Measurements from ENCODE around the gene TMC4. TPM values are rescaled to one million over a fixed set of nuclear protein-coding genes. Genes with fewer than 3 reads are reported as not detected.
"Not testable (repeated sequence)": the region's sequence is repeated elsewhere in the genome, so short reads cannot be mapped to it uniquely, and the experiment has no call there.

Gene TMC4
- total and polyA plus RNA-seq, 12 donors, result 0.48 to 18.2 (median 1.3) TPM

DNA sequence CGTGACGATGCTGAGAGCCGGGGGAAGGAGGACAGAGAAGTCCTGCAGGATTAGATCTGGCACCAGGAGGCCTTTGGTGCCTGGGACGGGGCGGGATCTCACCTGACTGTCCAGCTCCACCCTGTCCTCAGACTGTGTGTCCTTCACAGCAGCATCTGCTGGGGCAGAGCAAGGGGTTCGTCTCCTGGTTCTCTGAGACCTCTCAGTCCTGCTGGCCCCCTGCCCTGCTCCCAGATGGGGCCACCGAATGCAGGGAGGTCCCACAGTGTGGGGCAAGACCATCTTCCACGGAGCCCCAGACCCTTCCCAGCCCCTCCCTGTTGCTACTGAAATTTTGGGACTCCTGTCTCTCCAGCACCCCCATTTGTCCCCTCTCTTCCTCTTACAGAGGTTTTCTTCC is 45.3 kb upstream of the TMC4 start:
- WGBS, 4 donors, result 72 to 87% (median 81%) methylated on average over 5 to 8 of the region's 8 CpGs

DNA sequence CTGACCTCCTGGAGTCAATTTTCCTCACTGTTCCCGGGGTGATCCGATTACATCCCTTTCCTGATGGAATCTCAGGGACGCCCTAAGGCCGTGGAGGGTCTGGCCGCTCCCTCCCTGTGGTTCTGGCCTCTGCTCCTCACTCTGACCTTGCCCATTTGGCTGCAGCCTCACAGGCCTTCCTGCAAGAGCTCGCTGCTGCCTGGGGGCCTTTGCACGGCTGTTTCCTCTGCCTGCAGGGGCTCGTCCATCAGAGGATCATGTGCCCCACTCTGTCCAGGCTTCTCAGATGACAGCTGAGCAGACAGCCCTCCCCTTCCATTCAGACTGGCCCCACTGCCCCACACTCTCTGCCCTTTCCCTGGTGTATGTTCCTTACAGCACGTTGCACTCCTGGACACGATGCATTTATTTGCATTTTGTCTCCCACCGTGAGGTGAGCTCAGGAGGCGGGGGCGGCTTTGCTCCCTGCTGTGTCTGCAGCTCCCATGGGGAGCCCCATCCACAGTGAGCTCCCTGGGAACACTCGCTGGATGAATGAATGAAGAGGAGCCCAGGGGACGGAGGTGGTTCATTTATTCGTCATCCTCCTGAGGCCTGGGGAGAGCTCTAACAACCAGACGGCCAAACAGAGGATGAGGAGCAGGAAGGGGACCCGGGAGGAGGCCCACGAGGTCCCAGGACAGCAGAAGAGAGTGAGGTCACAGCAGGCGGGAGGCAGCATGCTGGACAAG is 44.7 kb upstream of the TMC4 start:
- H3K9me3 ChIP-seq (replicated peaks in 1 of 3); H3K27ac ChIP-seq; H3K27me3 ChIP-seq; H3K4me1 ChIP-seq (replicated peaks in 1 of 2); intact Hi-C loops (cut with DNase I); H3K36me3 ChIP-seq (replicated peaks in 1 of 2); H3K4me3 ChIP-seq: not testable (repeated sequence)
- 55 to 77% (median 62%) methylated on average over 14 to 16 of the region's 20 CpGs for WGBS, 4 donors
- peak in 2 of 7 donors; percentile 44 to 49 for DNase-seq

More for the DNA sequence above, 45.3 kb upstream of the TMC4 start:
- Histone ChIP-seq H3K36me3 (replicated peaks in 1 of 2) (no peaks in the 10 kb centered on the region), H3K27me3 (no peaks in the 10 kb centered on the region), H3K4me1 (replicated peaks in 1 of 2) (no peaks in the 10 kb centered on the region), H3K27ac (no peak overlapping the region), H3K9me3 (replicated peaks in 1 of 3) (no peaks in the 10 kb centered on the region), H3K4me3 (no peak overlapping the region)
- intact Hi-C loops (cut with DNase I), result no loop called here
- TF ChIP-seq, protein P1, sequence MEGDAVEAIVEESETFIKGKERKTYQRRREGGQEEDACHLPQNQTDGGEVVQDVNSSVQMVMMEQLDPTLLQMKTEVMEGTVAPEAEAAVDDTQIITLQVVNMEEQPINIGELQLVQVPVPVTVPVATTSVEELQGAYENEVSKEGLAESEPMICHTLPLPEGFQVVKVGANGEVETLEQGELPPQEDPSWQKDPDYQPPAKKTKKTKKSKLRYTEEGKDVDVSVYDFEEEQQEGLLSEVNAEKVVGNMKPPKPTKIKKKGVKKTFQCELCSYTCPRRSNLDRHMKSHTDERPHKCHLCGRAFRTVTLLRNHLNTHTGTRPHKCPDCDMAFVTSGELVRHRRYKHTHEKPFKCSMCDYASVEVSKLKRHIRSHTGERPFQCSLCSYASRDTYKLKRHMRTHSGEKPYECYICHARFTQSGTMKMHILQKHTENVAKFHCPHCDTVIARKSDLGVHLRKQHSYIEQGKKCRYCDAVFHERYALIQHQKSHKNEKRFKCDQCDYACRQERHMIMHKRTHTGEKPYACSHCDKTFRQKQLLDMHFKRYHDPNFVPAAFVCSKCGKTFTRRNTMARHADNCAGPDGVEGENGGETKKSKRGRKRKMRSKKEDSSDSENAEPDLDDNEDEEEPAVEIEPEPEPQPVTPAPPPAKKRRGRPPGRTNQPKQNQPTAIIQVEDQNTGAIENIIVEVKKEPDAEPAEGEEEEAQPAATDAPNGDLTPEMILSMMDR (IDR thresholded peaks at IDR 0.05), result no peak
- TF ChIP-seq POLR2A (IDR thresholded peaks at IDR 0.05), result no peak
- DNase-seq, result no peak

DNA sequence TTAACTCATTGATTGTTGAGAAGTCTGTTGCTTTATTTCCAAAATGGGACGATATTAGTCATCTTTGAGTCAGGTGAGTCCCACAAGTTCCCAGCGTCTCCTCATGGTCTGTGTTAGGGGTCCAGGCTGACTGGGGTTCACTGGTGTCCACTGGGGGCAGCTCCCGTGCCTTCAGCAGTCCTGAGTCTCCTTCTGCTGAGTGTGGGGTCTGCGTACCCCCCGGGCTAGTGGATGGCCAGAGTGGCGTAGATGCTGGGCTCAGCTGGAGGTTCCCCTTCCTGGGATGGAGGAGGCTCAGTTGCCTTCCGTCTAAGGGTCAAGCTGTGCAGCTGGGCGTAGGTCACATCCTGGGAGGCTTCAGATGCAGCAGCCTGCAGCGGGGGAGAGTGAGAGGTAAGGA is 43.9 kb upstream of the TMC4 start:
- H3K36me3 ChIP-seq (replicated peaks in 1 of 2), result no peaks in the 10 kb centered on the region
- H3K4me3 ChIP-seq, result no peak overlapping the region
- peak in 1 of 7 donors; percentile 7 for DNase-seq
- no peaks in the 10 kb centered on the region for H3K27me3 ChIP-seq
- no peak overlapping the region for H3K27ac ChIP-seq
- WGBS, 4 donors, result 82 to 88% (median 85%) methylated on average over 3 to 9 of the region's 9 CpGs
- TF ChIP-seq POLR2A (IDR thresholded peaks at IDR 0.05), result no peak
- TF ChIP-seq, protein P1 (IDR thresholded peaks at IDR 0.05), result no peak
- no peaks in the 10 kb centered on the region for H3K4me1 ChIP-seq (replicated peaks in 1 of 2)
- H3K9me3 ChIP-seq (replicated peaks in 1 of 3), result no peaks in the 10 kb centered on the region
- intact Hi-C loops (cut with DNase I), result no loop called here

DNA sequence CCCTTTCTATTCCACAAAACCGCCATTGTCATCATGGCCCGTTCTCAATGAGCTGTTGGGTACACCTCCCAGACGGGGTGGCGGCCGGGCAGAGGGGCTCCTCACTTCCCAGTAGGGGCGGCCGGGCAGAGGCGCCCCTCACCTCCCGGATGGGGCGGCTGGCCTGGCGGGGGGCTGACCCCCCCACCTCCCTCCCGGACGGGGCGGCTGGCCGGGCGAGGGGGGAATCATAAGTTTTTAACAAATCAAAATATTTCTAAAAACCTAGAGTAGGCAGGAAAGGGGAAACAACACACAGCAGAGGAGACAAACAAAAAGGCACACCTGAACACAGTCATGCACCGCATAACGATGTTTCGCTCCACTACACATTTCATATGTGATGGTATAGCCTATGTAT is 41.8 kb upstream of the TMC4 start:
- H3K9me3 ChIP-seq (replicated peaks in 1 of 3); intact Hi-C loops (cut with DNase I); H3K27me3 ChIP-seq; H3K4me3 ChIP-seq; H3K27ac ChIP-seq; H3K36me3 ChIP-seq (replicated peaks in 1 of 2); DNase-seq: not testable (repeated sequence)
- peaks cover 10 to 11% of the 10 kb centered on the region in 2 donors for H3K4me1 ChIP-seq (replicated peaks in 1 of 2)
- WGBS, 4 donors, result 90 to 97% (median 93%) methylated on average over 5 to 14 of the region's 19 CpGs

DNA sequence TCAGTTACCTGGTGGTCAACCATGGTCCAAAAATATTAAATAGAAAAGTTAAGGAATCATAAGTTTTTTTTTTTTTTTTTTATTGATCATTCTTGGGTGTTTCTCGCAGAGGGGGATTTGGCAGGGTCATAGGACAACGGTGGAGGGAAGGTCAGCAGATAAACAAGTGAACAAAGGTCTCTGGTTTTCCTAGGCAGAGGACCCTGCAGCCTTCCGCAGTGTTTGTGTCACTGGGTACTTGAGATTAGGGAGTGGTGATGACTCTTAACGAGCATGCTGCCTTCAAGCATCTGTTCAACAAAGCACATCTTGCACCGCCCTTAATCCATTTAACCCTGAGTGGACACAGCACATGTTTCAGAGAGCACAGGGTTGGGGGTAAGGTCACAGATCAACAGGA is 41.3 kb upstream of the TMC4 start:
- H3K4me3 ChIP-seq; H3K36me3 ChIP-seq (replicated peaks in 1 of 2); intact Hi-C loops (cut with DNase I); DNase-seq; H3K27ac ChIP-seq; H3K9me3 ChIP-seq (replicated peaks in 1 of 3); H3K27me3 ChIP-seq: not testable (repeated sequence)
- WGBS, 4 donors, result 65 to 79% (median 67%) methylated on average over 4 to 5 of the region's 5 CpGs
- peaks cover 15 to 16% of the 10 kb centered on the region in 2 donors for H3K4me1 ChIP-seq (replicated peaks in 1 of 2)

DNA sequence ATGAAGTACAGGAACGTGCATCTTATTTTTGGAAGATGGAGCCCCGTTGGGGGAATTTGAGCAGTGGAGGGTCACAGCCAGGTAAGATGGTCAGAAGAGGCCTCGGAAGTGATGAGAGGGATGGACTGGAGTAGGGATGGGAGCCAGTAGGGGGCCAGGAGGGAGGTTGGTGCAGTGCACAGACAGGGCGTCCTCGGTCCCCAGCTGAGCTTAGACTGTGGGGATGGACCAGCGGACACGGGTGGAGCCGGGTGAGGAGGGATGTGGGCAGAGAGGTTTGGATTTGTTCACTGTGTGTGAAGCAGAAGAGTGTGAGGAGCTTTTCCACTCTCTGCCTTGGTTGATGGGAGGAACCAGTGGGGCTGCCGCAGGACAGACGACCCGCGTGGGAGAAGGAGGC is 38.3 kb upstream of the TMC4 start:
- intact Hi-C loops (cut with DNase I), result no loop called here
- no peaks in the 10 kb centered on the region for H3K9me3 ChIP-seq (replicated peaks in 1 of 3)
- H3K36me3 ChIP-seq (replicated peaks in 1 of 2), result peaks cover 0 to 21% of the 10 kb centered on the region in 2 donors
- TF ChIP-seq, protein P1 (IDR thresholded peaks at IDR 0.05), result peak in 1 of 6 experiments; percentile 8
- no peak for TF ChIP-seq POLR2A (IDR thresholded peaks at IDR 0.05)
- DNase-seq, result peak in 1 of 7 donors; percentile 19
- peak overlapping the region in 1 of 5 donors; percentile 100 for H3K27ac ChIP-seq
- H3K27me3 ChIP-seq, result no peaks in the 10 kb centered on the region
- H3K4me3 ChIP-seq, result no peak overlapping the region
- WGBS, 4 donors, result 83 to 91% (median 87%) methylated on average over 12 of the region's 12 CpGs
- peaks cover 41 to 44% of the 10 kb centered on the region in 2 donors for H3K4me1 ChIP-seq (replicated peaks in 1 of 2)

Measured in adrenal gland (tissue), 12 donors.